Left ventricle myocardium superior (tissue), 1 donor: ENCODE data around the gene CDK14. TPM values are rescaled to one million over a fixed set of nuclear protein-coding genes. Genes with fewer than 3 reads are reported as not detected.

Experiments used
- ATAC-seq: fragments of 200-7000 bp; cut with Tn5 transposase; one replicate; pipeline ENCODE4 v1.9.1; 2020; ENCODE audit warnings: mild to moderate bottlenecking, moderate library complexity
- DNase-seq: peaks from one replicate; pipeline ENCODE4 v3.0.0-alpha.2; 2020
- intact Hi-C: fragments of 100-400 bp; cut with micrococcal nuclease; formaldehyde crosslinking; loops from one replicate; pipeline ENCODE4 v1.11.0; 2022
- total RNA-seq: library from RNA; stranded (reverse); fragmentation: NEBNext Ultra II Directional; extraction: Animal tissue kit (Norgen Biotek cat#: 25700); gene quantifications from one replicate; pipeline ENCODE4 v1.2.1, GENCODE V29; 2021
- donor health status: DM: no; HTN: yes; CAD: no; lungs with severe emphysema.

Gene CDK14
- total RNA-seq, 1 donor from 2014 or later, result 23.9 TPM

GRCh38 chr7:90844421-90844820 lies 248.3 kb downstream of the CDK14 start:
- ATAC-seq (no peak), DNase-seq (no peak)
- intact Hi-C loops, result no loop called here

- DNase-seq, result no peak
- intact Hi-C loops, result no loop called here
- ATAC-seq, result peak; percentile 87
These were observed 250.1 kb downstream of the CDK14 start for GRCh38 chr7:90846192-90846591.

GRCh38 chr7:90850066-90850465 lies 253.9 kb downstream of the CDK14 start:
- intact Hi-C loops, result no loop called here
- no peak for DNase-seq
- no peak for ATAC-seq

GRCh38 chr7:90850471-90850870 lies 254.3 kb downstream of the CDK14 start:
- DNase-seq, result no peak
- intact Hi-C loops, result no loop called here
- no peak for ATAC-seq

- no peak for ATAC-seq
- intact Hi-C loops, result no loop called here
These were observed 257.1 kb downstream of the CDK14 start for GRCh38 chr7:90853205-90853604.

GRCh38 chr7:90856351-90857070 lies 260.4 kb downstream of the CDK14 start:
- intact Hi-C loops, result no loop called here
- ATAC-seq, result no peak
- no peak for DNase-seq

More at GRCh38 chr7:90853205-90853604, 257.1 kb downstream of the CDK14 start:
- DNase-seq, result no peak

GRCh38 chr7:90857603-90858002 lies 261.5 kb downstream of the CDK14 start:
- peak; percentile 24 for DNase-seq
- peak; percentile 88 for ATAC-seq
- intact Hi-C loops, result no loop called here

- no peak for ATAC-seq
- DNase-seq, result no peak
- intact Hi-C loops, result no loop called here
These were observed 262.4 kb downstream of the CDK14 start for GRCh38 chr7:90858546-90858945.

GRCh38 chr7:90859521-90859920 lies 263.4 kb downstream of the CDK14 start:
- no peak for DNase-seq
- intact Hi-C loops, result no loop called here
- no peak for ATAC-seq

GRCh38 chr7:90864088-90864487 lies 268.0 kb downstream of the CDK14 start:
- ATAC-seq (no peak), DNase-seq (no peak)
- intact Hi-C loops, result no loop called here

- DNase-seq (no peak), ATAC-seq (no peak)
- intact Hi-C loops, result no loop called here
These were observed 273.2 kb downstream of the CDK14 start for GRCh38 chr7:90869335-90869734.

- ATAC-seq (no peak), DNase-seq (no peak)
- intact Hi-C loops, result no loop called here
These were observed 280.6 kb downstream of the CDK14 start for GRCh38 chr7:90876701-90877100.

GRCh38 chr7:90877201-90877600 lies 281.1 kb downstream of the CDK14 start:
- DNase-seq (no peak), ATAC-seq (no peak)
- intact Hi-C loops, result no loop called here

GRCh38 chr7:90879924-90880323 lies 283.8 kb downstream of the CDK14 start:
- intact Hi-C loops, result no loop called here
- ATAC-seq (peak; percentile 70), DNase-seq (peak; percentile 63)

GRCh38 chr7:90886416-90886815 lies 290.3 kb downstream of the CDK14 start:
- DNase-seq (no peak), ATAC-seq (no peak)
- intact Hi-C loops, result no loop called here

- ATAC-seq (no peak), DNase-seq (no peak)
- intact Hi-C loops, result no loop called here
These were observed 293.1 kb downstream of the CDK14 start for GRCh38 chr7:90889210-90889609.

- ATAC-seq, result no peak
- no peak for DNase-seq
- intact Hi-C loops, result no loop called here
These were observed 293.5 kb downstream of the CDK14 start for GRCh38 chr7:90889644-90890043.

- intact Hi-C loops, result no loop called here
- DNase-seq, result no peak
- ATAC-seq, result peak; percentile 35
These were observed 295.4 kb downstream of the CDK14 start for GRCh38 chr7:90891529-90891928.

- no peak for DNase-seq
- no peak for ATAC-seq
- intact Hi-C loops, result no loop called here
These were observed 296.1 kb downstream of the CDK14 start for GRCh38 chr7:90892213-90892612.

GRCh38 chr7:90894122-90894521 lies 298.0 kb downstream of the CDK14 start:
- intact Hi-C loops, result no loop called here
- ATAC-seq, result no peak
- DNase-seq, result no peak

GRCh38 chr7:90896458-90896857 lies 300.3 kb downstream of the CDK14 start:
- no peak for DNase-seq
- ATAC-seq, result no peak
- intact Hi-C loops, result no loop called here
